ENCODE results near the gene CFAP57.
"Not testable (repeated sequence)": the region's sequence is repeated elsewhere in the genome, so short reads cannot be mapped to it uniquely, and the experiment has no call there.

CFAP57 gene

GRCh38 chr1:43205671-43206070 lies 33.5 kb downstream of the CFAP57 start:
- Histone ChIP-seq H2BK15ac (ENCODE audit: low read depth, poor library complexity, severe bottlenecking) (peak overlapping the region; percentile 44), H2BK12ac (ENCODE audit: low read length in 2 of 2) (peak overlapping the region; percentile 20 to 40), H3K36me3 (ENCODE audit: control insufficient read depth in 1 of 2, insufficient read depth in 2 of 2, low read depth in 1 of 2, low read length in 2 of 2) (no peaks in the 10 kb centered on the region), H3K4me1 (ENCODE audit: control insufficient read depth, insufficient read depth, low read depth, low read length) (peaks cover 19% of the 10 kb centered on the region), H4K8ac (ENCODE audit: low read length) (peak overlapping the region; percentile 70), H3K18ac (ENCODE audit: low read depth in 1 of 2, low read length in 2 of 2) (peak overlapping the region in 1 of 2 experiments; percentile 60), H3K4me2 (ENCODE audit: low read length, poor library complexity, severe bottlenecking) (no peak overlapping the region), H2BK120ac (ENCODE audit: low read depth, low read length) (peak overlapping the region; percentile 76), H3K79me1 (replicated peaks; ENCODE audit: low read length, poor library complexity, severe bottlenecking) (no peaks in the 10 kb centered on the region), H3K14ac (ENCODE audit: low read length in 2 of 2) (no peak overlapping the region), H2AK5ac (ENCODE audit: low read length, severe bottlenecking) (peak overlapping the region; percentile 84), H3K4me3 (ENCODE audit: insufficient read depth in 1 of 2, low read depth in 1 of 2, low read length in 2 of 2) (no peak overlapping the region), H3K27me3 (ENCODE audit: control insufficient read depth in 1 of 2, insufficient read depth in 1 of 2, low read length in 2 of 2) (no peaks in the 10 kb centered on the region), H3K27ac (ENCODE audit: low read length, poor library complexity, severe bottlenecking) (peak overlapping the region; percentile 100), H3K4ac (ENCODE audit: low read depth in 1 of 2, low read length in 2 of 2) (peak overlapping the region in 1 of 2 experiments; percentile 10), H2AFZ (ENCODE audit: low read depth, low read length) (no peak overlapping the region), H3K9me3 (ENCODE audit: control insufficient read depth, low read length) (no peaks in the 10 kb centered on the region), H3K9ac (ENCODE audit: low read length) (no peak overlapping the region), H3K23ac (ENCODE audit: low read length in 2 of 2) (no peak overlapping the region), H2BK5ac (ENCODE audit: low read depth, low read length, poor library complexity, severe bottlenecking) (peak overlapping the region; percentile 32), H4K91ac (ENCODE audit: low read length) (no peak overlapping the region)
- WGBS = 54% methylated on average over 4 of the region's 4 CpGs
- peak; percentile 69 for DNase-seq

GRCh38 chr1:43206600-43207228 lies 34.6 kb downstream of the CFAP57 start:
- no peak overlapping the region for H3K23ac ChIP-seq (ENCODE audit: low read length in 2 of 2)
- peaks cover 19% of the 10 kb centered on the region for H3K4me1 ChIP-seq (ENCODE audit: control insufficient read depth, insufficient read depth, low read depth, low read length)
- no peaks in the 10 kb centered on the region for H3K9me3 ChIP-seq (ENCODE audit: control insufficient read depth, low read length)
- peak overlapping the region; percentile 42 for H3K4me2 ChIP-seq (ENCODE audit: low read length, poor library complexity, severe bottlenecking)
- H3K27me3 ChIP-seq (ENCODE audit: control insufficient read depth in 1 of 2, insufficient read depth in 1 of 2, low read length in 2 of 2) = no peaks in the 10 kb centered on the region
- peak overlapping the region; percentile 88 for H2AFZ ChIP-seq (ENCODE audit: low read depth, low read length)
- peak overlapping the region; percentile 98 for H4K91ac ChIP-seq (ENCODE audit: low read length)
- peak overlapping the region; percentile 96 for H4K8ac ChIP-seq (ENCODE audit: low read length)
- no peaks in the 10 kb centered on the region for H3K79me1 ChIP-seq (replicated peaks; ENCODE audit: low read length, poor library complexity, severe bottlenecking)
- peak overlapping the region; percentile 94 for H2BK5ac ChIP-seq (ENCODE audit: low read depth, low read length, poor library complexity, severe bottlenecking)
- peak overlapping the region; percentile 69 for H2BK120ac ChIP-seq (ENCODE audit: low read depth, low read length)
- under 1% methylated on average over 10 of the region's 10 CpGs for WGBS
- H3K4me3 ChIP-seq (ENCODE audit: insufficient read depth in 1 of 2, low read depth in 1 of 2, low read length in 2 of 2) = peak overlapping the region in 1 of 2 experiments; percentile 54
- peak overlapping the region; percentile 100 for H3K27ac ChIP-seq (ENCODE audit: low read length, poor library complexity, severe bottlenecking)
- no peak overlapping the region for H3K14ac ChIP-seq (ENCODE audit: low read length in 2 of 2)
- H2AK5ac ChIP-seq (ENCODE audit: low read length, severe bottlenecking) = peak overlapping the region; percentile 97
- peak overlapping the region; percentile 83 to 92 for H3K4ac ChIP-seq (ENCODE audit: low read depth in 1 of 2, low read length in 2 of 2)
- no peaks in the 10 kb centered on the region for H3K36me3 ChIP-seq (ENCODE audit: control insufficient read depth in 1 of 2, insufficient read depth in 2 of 2, low read depth in 1 of 2, low read length in 2 of 2)
- peak overlapping the region; percentile 67 to 97 for H3K18ac ChIP-seq (ENCODE audit: low read depth in 1 of 2, low read length in 2 of 2)
- peak overlapping the region; percentile 64 for H3K9ac ChIP-seq (ENCODE audit: low read length)
- peak; percentile 96 for DNase-seq
- no peak overlapping the region for H2BK15ac ChIP-seq (ENCODE audit: low read depth, poor library complexity, severe bottlenecking)
- peak overlapping the region; percentile 70 to 71 for H2BK12ac ChIP-seq (ENCODE audit: low read length in 2 of 2)

GRCh38 chr1:43207229-43207853 lies 35.2 kb downstream of the CFAP57 start:
- WGBS = 10% methylated on average over 11 of the region's 12 CpGs
- Histone ChIP-seq H3K4me1 (ENCODE audit: control insufficient read depth, insufficient read depth, low read depth, low read length) (peaks cover 19% of the 10 kb centered on the region), H4K91ac (ENCODE audit: low read length) (peak overlapping the region; percentile 98)

GRCh38 chr1:43208277-43208676 lies 36.1 kb downstream of the CFAP57 start:
- not testable (repeated sequence) for H2AFZ ChIP-seq (ENCODE audit: low read depth, low read length); DNase-seq; H3K9ac ChIP-seq (ENCODE audit: low read length); H2BK120ac ChIP-seq (ENCODE audit: low read depth, low read length); H3K79me1 ChIP-seq (replicated peaks; ENCODE audit: low read length, poor library complexity, severe bottlenecking); H3K27ac ChIP-seq (ENCODE audit: low read length, poor library complexity, severe bottlenecking); H3K4me3 ChIP-seq (ENCODE audit: insufficient read depth in 1 of 2, low read depth in 1 of 2, low read length in 2 of 2); H3K4ac ChIP-seq (ENCODE audit: low read depth in 1 of 2, low read length in 2 of 2); H2BK15ac ChIP-seq (ENCODE audit: low read depth, poor library complexity, severe bottlenecking); H2AK5ac ChIP-seq (ENCODE audit: low read length, severe bottlenecking); H3K9me3 ChIP-seq (ENCODE audit: control insufficient read depth, low read length); H3K27me3 ChIP-seq (ENCODE audit: control insufficient read depth in 1 of 2, insufficient read depth in 1 of 2, low read length in 2 of 2); H2BK5ac ChIP-seq (ENCODE audit: low read depth, low read length, poor library complexity, severe bottlenecking); H4K91ac ChIP-seq (ENCODE audit: low read length); H3K18ac ChIP-seq (ENCODE audit: low read depth in 1 of 2, low read length in 2 of 2); H3K23ac ChIP-seq (ENCODE audit: low read length in 2 of 2); H4K8ac ChIP-seq (ENCODE audit: low read length); H3K14ac ChIP-seq (ENCODE audit: low read length in 2 of 2); H2BK12ac ChIP-seq (ENCODE audit: low read length in 2 of 2); H3K36me3 ChIP-seq (ENCODE audit: control insufficient read depth in 1 of 2, insufficient read depth in 2 of 2, low read depth in 1 of 2, low read length in 2 of 2); H3K4me2 ChIP-seq (ENCODE audit: low read length, poor library complexity, severe bottlenecking)
- 100% methylated on average over 6 of the region's 8 CpGs for WGBS
- H3K4me1 ChIP-seq (ENCODE audit: control insufficient read depth, insufficient read depth, low read depth, low read length) = peaks cover 19% of the 10 kb centered on the region

More at GRCh38 chr1:43207229-43207853, 35.2 kb downstream of the CFAP57 start:
- no peaks in the 10 kb centered on the region for H3K79me1 ChIP-seq (replicated peaks; ENCODE audit: low read length, poor library complexity, severe bottlenecking)
- H3K4ac ChIP-seq (ENCODE audit: low read depth in 1 of 2, low read length in 2 of 2) = peak overlapping the region; percentile 83 to 94
- peak overlapping the region; percentile 90 for H2BK5ac ChIP-seq (ENCODE audit: low read depth, low read length, poor library complexity, severe bottlenecking)
- H3K27ac ChIP-seq (ENCODE audit: low read length, poor library complexity, severe bottlenecking) = peak overlapping the region; percentile 100
- H2BK12ac ChIP-seq (ENCODE audit: low read length in 2 of 2) = peak overlapping the region; percentile 71 to 82
- peak overlapping the region; percentile 69 for H2BK120ac ChIP-seq (ENCODE audit: low read depth, low read length)
- H2AFZ ChIP-seq (ENCODE audit: low read depth, low read length) = peak overlapping the region; percentile 48
- peak overlapping the region in 1 of 2 experiments; percentile 51 for H3K23ac ChIP-seq (ENCODE audit: low read length in 2 of 2)
- peak overlapping the region in 1 of 2 experiments; percentile 17 for H3K4me3 ChIP-seq (ENCODE audit: insufficient read depth in 1 of 2, low read depth in 1 of 2, low read length in 2 of 2)
- H4K8ac ChIP-seq (ENCODE audit: low read length) = peak overlapping the region; percentile 99
- peak overlapping the region; percentile 64 for H3K9ac ChIP-seq (ENCODE audit: low read length)
- peak; percentile 92 for DNase-seq
- H2AK5ac ChIP-seq (ENCODE audit: low read length, severe bottlenecking) = peak overlapping the region; percentile 94
- H3K36me3 ChIP-seq (ENCODE audit: control insufficient read depth in 1 of 2, insufficient read depth in 2 of 2, low read depth in 1 of 2, low read length in 2 of 2) = no peaks in the 10 kb centered on the region
- H3K9me3 ChIP-seq (ENCODE audit: control insufficient read depth, low read length) = no peaks in the 10 kb centered on the region
- peak overlapping the region; percentile 48 to 94 for H3K18ac ChIP-seq (ENCODE audit: low read depth in 1 of 2, low read length in 2 of 2)
- peak overlapping the region in 1 of 2 experiments; percentile 83 for H3K14ac ChIP-seq (ENCODE audit: low read length in 2 of 2)
- peak overlapping the region; percentile 18 for H3K4me2 ChIP-seq (ENCODE audit: low read length, poor library complexity, severe bottlenecking)
- H2BK15ac ChIP-seq (ENCODE audit: low read depth, poor library complexity, severe bottlenecking) = no peak overlapping the region
- no peaks in the 10 kb centered on the region for H3K27me3 ChIP-seq (ENCODE audit: control insufficient read depth in 1 of 2, insufficient read depth in 1 of 2, low read length in 2 of 2)
